ENCODE results near the gene RPA1. TPM values are rescaled to one million over a fixed set of nuclear protein-coding genes. Genes with fewer than 3 reads are reported as not detected.

RPA1 gene
- total and polyA plus RNA-seq, 8 donors = 10.3 to 57.5 (median 23.8) TPM

GRCh38 chr17:1916963-1917715 is 87.3 kb downstream of the RPA1 start:
- peaks cover 0 to 55% (median 18%) of the 10 kb centered on the region in 3 donors for H3K27me3 ChIP-seq
- H3K36me3 ChIP-seq = no peaks in the 10 kb centered on the region
- 63 to 81% (median 71%) methylated on average over 24 to 29 of the region's 29 CpGs for WGBS, 5 donors
- no peaks in the 10 kb centered on the region for H3K9me3 ChIP-seq
- no peak overlapping the region for H3K27ac ChIP-seq
- H3K4me3 ChIP-seq = no peak overlapping the region
- no peak for TF ChIP-seq EP300 (IDR thresholded peaks at IDR 0.05)
- no peak for TF ChIP-seq POLR2AphosphoS5 (IDR thresholded peaks at IDR 0.05)
- TF ChIP-seq, protein P1, sequence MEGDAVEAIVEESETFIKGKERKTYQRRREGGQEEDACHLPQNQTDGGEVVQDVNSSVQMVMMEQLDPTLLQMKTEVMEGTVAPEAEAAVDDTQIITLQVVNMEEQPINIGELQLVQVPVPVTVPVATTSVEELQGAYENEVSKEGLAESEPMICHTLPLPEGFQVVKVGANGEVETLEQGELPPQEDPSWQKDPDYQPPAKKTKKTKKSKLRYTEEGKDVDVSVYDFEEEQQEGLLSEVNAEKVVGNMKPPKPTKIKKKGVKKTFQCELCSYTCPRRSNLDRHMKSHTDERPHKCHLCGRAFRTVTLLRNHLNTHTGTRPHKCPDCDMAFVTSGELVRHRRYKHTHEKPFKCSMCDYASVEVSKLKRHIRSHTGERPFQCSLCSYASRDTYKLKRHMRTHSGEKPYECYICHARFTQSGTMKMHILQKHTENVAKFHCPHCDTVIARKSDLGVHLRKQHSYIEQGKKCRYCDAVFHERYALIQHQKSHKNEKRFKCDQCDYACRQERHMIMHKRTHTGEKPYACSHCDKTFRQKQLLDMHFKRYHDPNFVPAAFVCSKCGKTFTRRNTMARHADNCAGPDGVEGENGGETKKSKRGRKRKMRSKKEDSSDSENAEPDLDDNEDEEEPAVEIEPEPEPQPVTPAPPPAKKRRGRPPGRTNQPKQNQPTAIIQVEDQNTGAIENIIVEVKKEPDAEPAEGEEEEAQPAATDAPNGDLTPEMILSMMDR (IDR thresholded peaks at IDR 0.05) = no peak
- no peak for TF ChIP-seq POLR2A (IDR thresholded peaks at IDR 0.05)
- H3K4me1 ChIP-seq = no peaks in the 10 kb centered on the region
- intact Hi-C loops (cut with DNase I; ENCODE audit: low total_unique reads) = no loop called here
- DNase-seq = no peak

DNA sequence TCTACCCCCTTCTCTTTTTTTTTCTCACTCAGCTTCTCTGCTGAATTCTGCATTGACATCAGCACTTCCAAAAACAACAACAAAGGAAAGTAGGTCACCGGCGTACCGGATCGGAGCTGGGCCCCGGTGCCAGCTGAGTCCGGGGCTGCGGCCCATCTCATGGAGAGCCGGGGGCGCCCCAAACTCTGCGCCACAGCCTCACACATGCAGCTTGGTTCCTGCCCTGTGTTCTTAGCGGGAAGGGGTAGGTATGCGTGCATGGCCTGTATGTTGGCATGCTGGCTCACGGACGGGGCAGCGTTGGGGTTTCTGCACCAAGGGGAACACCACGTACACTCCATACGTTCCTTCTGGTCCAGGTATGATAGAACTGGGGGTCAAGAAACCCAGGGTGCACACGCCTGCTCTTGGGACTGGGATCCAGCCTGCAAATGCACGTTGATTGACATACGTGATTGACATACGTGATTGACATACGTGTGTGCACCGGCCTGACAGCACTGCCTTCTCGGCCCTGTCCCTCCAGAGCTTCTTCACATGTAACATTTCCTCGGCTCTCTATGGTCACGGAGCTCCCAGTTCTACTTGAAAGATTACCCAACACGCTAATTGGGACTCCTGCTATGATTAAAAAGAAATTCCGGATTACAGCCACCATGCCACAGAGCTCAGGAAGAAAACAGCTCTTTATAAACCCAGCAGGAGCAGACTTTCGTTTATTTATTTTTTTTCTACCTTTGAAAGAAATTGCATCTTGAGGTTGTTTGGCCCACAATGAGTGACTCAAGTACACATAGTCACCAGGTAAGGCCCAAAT is 88.7 kb downstream of the RPA1 start:
- Histone ChIP-seq H3K4me1 (no peaks in the 10 kb centered on the region), H3K27ac (no peak overlapping the region), H3K4me3 (no peak overlapping the region), H3K27me3 (peaks cover 0 to 41% (median 4%) of the 10 kb centered on the region in 3 donors), H3K36me3 (no peaks in the 10 kb centered on the region), H3K9me3 (no peaks in the 10 kb centered on the region)
- no peak for DNase-seq
- TF ChIP-seq POLR2A (IDR thresholded peaks at IDR 0.05) = no peak
- TF ChIP-seq, protein P1 (IDR thresholded peaks at IDR 0.05) = no peak
- intact Hi-C loops (cut with DNase I; ENCODE audit: low total_unique reads) = no loop called here
- WGBS, 5 donors = 89 to 94% (median 93%) methylated on average over 28 to 29 of the region's 29 CpGs

- H3K27me3 ChIP-seq = peaks cover 0 to 35% (median 0%) of the 10 kb centered on the region in 3 donors
- TF ChIP-seq, protein P1 (IDR thresholded peaks at IDR 0.05) = no peak
- TF ChIP-seq POLR2AphosphoS5 (IDR thresholded peaks at IDR 0.05) = no peak
- no peak for TF ChIP-seq EP300 (IDR thresholded peaks at IDR 0.05)
- TF ChIP-seq POLR2A (IDR thresholded peaks at IDR 0.05) = no peak
- intact Hi-C loops (cut with DNase I; ENCODE audit: low total_unique reads) = no loop called here
- H3K36me3 ChIP-seq = no peaks in the 10 kb centered on the region
- H3K4me3 ChIP-seq = no peak overlapping the region
- H3K9me3 ChIP-seq = no peaks in the 10 kb centered on the region
- H3K4me1 ChIP-seq = no peaks in the 10 kb centered on the region
- H3K27ac ChIP-seq = no peak overlapping the region
- 78 to 84% (median 78%) methylated on average over 13 of the region's 13 CpGs for WGBS, 5 donors
- DNase-seq = no peak
Observed at GRCh38 chr17:1919201-1919600, 89.4 kb downstream of the RPA1 start.

DNA sequence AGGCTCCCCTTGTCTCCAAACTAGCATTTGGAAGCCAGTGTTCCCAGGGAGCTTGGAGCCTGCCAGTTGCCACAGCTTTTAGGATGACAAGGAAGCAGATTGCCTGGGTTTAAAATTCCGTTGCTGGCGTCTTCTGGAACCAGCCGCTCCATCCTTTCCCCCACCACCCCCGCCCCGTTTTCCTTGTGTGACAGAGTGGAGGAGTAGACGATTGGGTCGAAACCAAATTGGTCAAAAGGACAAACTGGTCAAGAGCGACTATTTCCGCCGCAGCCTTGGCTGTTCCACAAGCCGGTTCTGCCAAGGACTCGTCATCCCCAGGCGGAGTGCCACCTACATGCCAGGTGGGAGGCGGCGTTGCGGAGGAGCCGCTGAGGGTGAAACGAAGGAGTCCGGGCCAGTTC is 91.1 kb downstream of the RPA1 start:
- Histone ChIP-seq H3K9me3 (no peaks in the 10 kb centered on the region), H3K27ac (no peak overlapping the region), H3K4me1 (no peaks in the 10 kb centered on the region), H3K36me3 (no peaks in the 10 kb centered on the region), H3K4me3 (no peak overlapping the region), H3K27me3 (peaks cover 0 to 17% (median 0%) of the 10 kb centered on the region in 3 donors)
- TF ChIP-seq POLR2A (IDR thresholded peaks at IDR 0.05) (no peak), EP300 (IDR thresholded peaks at IDR 0.05) (no peak), POLR2AphosphoS5 (IDR thresholded peaks at IDR 0.05) (no peak)
- TF ChIP-seq, protein P1 (IDR thresholded peaks at IDR 0.05) = no peak
- 85 to 94% (median 91%) methylated on average over 13 to 19 of the region's 19 CpGs for WGBS, 5 donors
- intact Hi-C loops (cut with DNase I; ENCODE audit: low total_unique reads) = no loop called here
- no peak for DNase-seq
